Right lobe of liver (tissue), 6 donors: ENCODE measurements around the gene RAB1B. TPM values are rescaled to one million over a fixed set of nuclear protein-coding genes. Genes with fewer than 3 reads are reported as not detected.

ENCODE experiments used
- ATAC-seq, 4 donors: fragments of 200-7000 bp; cut with Tn5 transposase; one replicate each; pipeline ENCODE4 v1.9.1; 2020; ENCODE audit warnings: mild to moderate bottlenecking in 4 of 4, moderate library complexity in 4 of 4
- DNase-seq, 3 donors: peaks; one replicate each; pipeline ENCODE4 v3.0.0-alpha.2; 2020
- H3K27ac ChIP-seq, 3 donors: fragments of 200-600 bp; one replicate each; pipeline ENCODE4 v1.8.0; 2022
- H3K27me3 ChIP-seq, 2 donors: fragments of 200-600 bp; one replicate each; pipeline ENCODE4 v1.8.0; 2022
- H3K36me3 ChIP-seq, 4 donors: fragments of 200-600 bp; sonication (generic) in 1 of 4; one replicate each; pipeline versions ENCODE4 v1.5.1 to v1.8.0; 2017 to 2022; ENCODE audit warnings: control low read depth in 1 of 4
- H3K4me1 ChIP-seq, 4 donors: fragments of 200-600 bp; sonication (generic) in 1 of 4; one replicate each; pipeline versions ENCODE4 v1.5.1 to v1.8.0; 2017 to 2022; ENCODE audit warnings: control low read depth in 1 of 4
- H3K4me3 ChIP-seq, 3 donors: fragments of 200-600 bp; one replicate each; pipeline ENCODE4 v1.8.0; 2022
- H3K9me3 ChIP-seq, 4 donors: fragments of 200-600 bp; sonication (generic) in 1 of 4; one replicate each; pipeline versions ENCODE4 v1.5.1 to v1.8.0; 2017 to 2022; ENCODE audit warnings: control low read depth in 1 of 4
- CTCF ChIP-seq, 4 donors: fragments of 200-600 bp in 3 of 4; fragments of 450-650 bp in 1 of 4; IDR thresholded peaks; one replicate each; pipeline versions ENCODE4 v1.5.1 to v1.8.0; 2016 to 2022; ENCODE audit warnings: antibody characterized with exemption in 4 of 4, mild to moderate bottlenecking in 2 of 4
- POLR2A ChIP-seq: fragments of 450-650 bp; IDR thresholded peaks from one replicate; pipeline ENCODE4 v1.6.1; 2017; ENCODE audit warnings: antibody characterized with exemption, mild to moderate bottlenecking
- WGBS: methylation state at CpG from one replicate; pipeline ENCODE4 v1.1.6; 2018; ENCODE audit warnings: low coverage, low lambda C conversion rate; ENCODE audit not compliant: insufficient coverage; ENCODE audit errors: missing lambda C conversion rate; 5-methylcytosine and 5-hydroxymethylcytosine counted together
- intact Hi-C, 2 donors: fragments of 100-400 bp; cut with DNase I; formaldehyde crosslinking; loops; one replicate each; pipeline versions ENCODE4 v1.11.2 to v1.14.1; 2022
- total RNA-seq, 6 experiments: library from RNA; depleted of rRNA in 2 of 6; stranded (reverse); fragments of >200 nt in 2 of 6; fragmentation: NEBNext Ultra II Directional in 3 of 6; extraction: Animal tissue kit (Norgen Biotek cat#: 25700) in 3 of 6; gene quantifications; one replicate each; pipeline versions ENCODE4 v1.1.0 to v1.2.4, GENCODE V29; 2016 to 2023
- donor health status: DM: no; HTN: yes; CAD: no.
- donor health status: DM: no; HTN: no; CAD: no.
- donor health status: DM: no; HTN: no; CAD: no.
- donor health status: DM: no; HTN: yes; CAD: no.
- donor health status: DM: no; HTN: yes; CAD: no.

RAB1B gene
- total RNA-seq, 6 experiments from 2014 or later = 52.3 to 69.0 (median 59.6) TPM

DNA sequence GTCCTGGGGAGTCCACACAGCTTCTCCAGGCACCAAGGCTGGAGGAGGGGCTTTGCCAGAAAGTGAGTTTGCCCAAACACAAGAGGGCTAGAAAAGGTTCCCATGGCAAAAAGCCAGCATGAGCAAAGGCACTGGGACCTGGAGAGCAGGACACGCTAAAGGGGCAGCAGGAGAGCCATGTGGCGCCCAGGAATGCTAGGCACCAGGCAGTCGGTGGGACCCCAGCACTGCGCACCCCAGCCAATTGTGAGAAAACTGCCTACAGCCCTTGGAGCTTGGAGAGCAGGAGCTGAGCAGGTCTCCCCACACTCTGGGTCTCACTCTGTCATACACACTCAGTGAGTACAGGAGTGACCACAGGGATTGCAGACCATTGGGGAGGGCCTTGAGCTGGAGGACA, 5.2 kb upstream of the RAB1B start:
- Histone ChIP-seq H3K4me1 (peaks cover 0 to 4% (median 2%) of the 10 kb centered on the region in 4 donors), H3K9me3 (no peaks in the 10 kb centered on the region), H3K27me3 (no peaks in the 10 kb centered on the region), H3K36me3 (no peaks in the 10 kb centered on the region), H3K27ac (no peak overlapping the region), H3K4me3 (no peak overlapping the region)
- intact Hi-C loops = no loop called here
- ATAC-seq = no peak
- no peak for TF ChIP-seq POLR2A
- no peak for TF ChIP-seq CTCF (IDR thresholded peaks at IDR 0.05)
- no peak for DNase-seq
- no CpG with 5 or more reads among the region's 4 CpGs for WGBS

DNA sequence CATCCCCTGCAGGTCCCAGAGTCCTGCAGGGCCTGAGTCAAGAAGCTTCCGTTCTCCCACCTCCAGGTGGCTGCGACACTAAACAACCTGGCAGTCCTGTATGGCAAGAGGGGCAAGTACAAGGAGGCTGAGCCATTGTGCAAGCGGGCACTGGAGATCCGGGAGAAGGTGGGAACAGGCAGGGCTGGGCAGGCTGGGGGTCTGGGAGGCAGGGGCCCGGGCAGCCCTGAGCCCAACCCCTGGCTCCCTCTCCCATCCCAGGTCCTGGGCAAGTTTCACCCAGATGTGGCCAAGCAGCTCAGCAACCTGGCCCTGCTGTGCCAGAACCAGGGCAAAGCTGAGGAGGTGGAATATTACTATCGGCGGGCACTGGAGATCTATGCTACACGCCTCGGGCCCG, 4.7 kb upstream of the RAB1B start:
- H3K27me3 ChIP-seq = no peaks in the 10 kb centered on the region
- ATAC-seq = no peak
- no peaks in the 10 kb centered on the region for H3K36me3 ChIP-seq
- peaks cover 0 to 4% (median 0%) of the 10 kb centered on the region in 4 donors for H3K4me1 ChIP-seq
- H3K27ac ChIP-seq = no peak overlapping the region
- TF ChIP-seq CTCF (IDR thresholded peaks at IDR 0.05) = no peak
- no peak for TF ChIP-seq POLR2A
- H3K9me3 ChIP-seq = no peaks in the 10 kb centered on the region
- intact Hi-C loops = no loop called here
- H3K4me3 ChIP-seq = no peak overlapping the region
- no peak for DNase-seq
- 100% methylated on average over 2 of the region's 10 CpGs for WGBS

DNA sequence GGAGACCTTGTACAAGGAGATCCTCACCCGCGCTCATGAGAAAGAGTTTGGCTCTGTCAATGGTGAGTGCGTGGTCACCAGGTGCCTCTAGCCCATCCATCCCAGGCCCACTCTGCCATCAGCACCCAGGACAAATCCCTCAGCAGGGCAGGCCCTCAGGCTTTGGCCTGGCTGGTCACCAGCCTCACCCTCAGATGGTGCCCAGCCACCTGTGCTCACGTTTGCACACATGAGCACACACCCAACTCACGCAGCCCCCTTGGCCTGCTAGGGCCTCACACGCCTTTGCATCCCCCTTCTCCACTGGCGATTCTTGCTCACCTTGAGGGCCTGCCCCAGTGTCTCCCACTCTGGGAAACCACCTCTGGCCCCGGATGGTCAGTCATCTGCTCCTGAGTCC, 4.1 kb upstream of the RAB1B start:
- no CpG with 5 or more reads among the region's 8 CpGs for WGBS
- H3K27me3 ChIP-seq = no peaks in the 10 kb centered on the region
- ATAC-seq (no peak), DNase-seq (no peak)
- H3K9me3 ChIP-seq = no peaks in the 10 kb centered on the region
- no peak overlapping the region for H3K4me3 ChIP-seq
- intact Hi-C loops = no loop called here
- H3K36me3 ChIP-seq = no peaks in the 10 kb centered on the region
- peaks cover 0 to 4% (median under 1%) of the 10 kb centered on the region in 4 donors for H3K4me1 ChIP-seq
- no peak overlapping the region for H3K27ac ChIP-seq
- TF ChIP-seq CTCF (IDR thresholded peaks at IDR 0.05) = no peak
- TF ChIP-seq POLR2A = no peak

- DNase-seq = no peak
These were observed 3.5 kb upstream of the RAB1B start for GRCh38 chr11:66264914-66265313.

More at GRCh38 chr11:66264914-66265313, 3.5 kb upstream of the RAB1B start:
- ATAC-seq = no peak
- TF ChIP-seq POLR2A (no peak), CTCF (IDR thresholded peaks at IDR 0.05) (peak in 2 of 4 donors; percentile 3 to 6)
- intact Hi-C loops = no loop called here
- Histone ChIP-seq H3K9me3 (no peaks in the 10 kb centered on the region), H3K36me3 (no peaks in the 10 kb centered on the region), H3K27me3 (no peaks in the 10 kb centered on the region), H3K27ac (no peak overlapping the region), H3K4me3 (no peak overlapping the region), H3K4me1 (peaks cover 0 to 6% (median 2%) of the 10 kb centered on the region in 4 donors)
- 72% methylated on average over 4 of the region's 12 CpGs for WGBS
